GM21526 (cell line): ENCODE results near the gene GNPDA1.

Experiments used
- ATAC-seq: cut with Tn5 transposase; IDR thresholded peaks from one replicate; pipeline ENCODE4 v1.9.1; 2021; ENCODE audit warnings: moderate library complexity; ENCODE audit not compliant: unreplicated experiment, low FRiP score

Gene GNPDA1

GRCh38 chr5:141960018-141960417 is 52.8 kb downstream of the GNPDA1 start:
- ATAC-seq, result no peak

GRCh38 chr5:141958546-141959172 is 54.2 kb downstream of the GNPDA1 start:
- no peak for ATAC-seq

GRCh38 chr5:141958113-141958512 is 54.7 kb downstream of the GNPDA1 start, which contains the start of gene PCDH12:
Gene PCDH12, minus strand, starts transcription at chr5:141958202. Its CDS starts 351 bp downstream, at chr5:141957851.
- no peak for ATAC-seq

- ATAC-seq, result no peak
Observed at GRCh38 chr5:141957367-141957996, 55.3 kb downstream of the GNPDA1 start.

- no peak for ATAC-seq
Observed at GRCh38 chr5:141954194-141954593, 58.6 kb downstream of the GNPDA1 start.

GRCh38 chr5:141952020-141952419 is 60.8 kb downstream of the GNPDA1 start:
- ATAC-seq, result no peak

GRCh38 chr5:141951332-141951781 is 61.5 kb downstream of the GNPDA1 start:
- ATAC-seq, result peak; percentile 76
